AG08395 (cell line): ENCODE data around the gene GDF15.

ENCODE experiments used
- DNase-seq: peaks from one replicate; pipeline ENCODE4 v3.0.0; 2012; ENCODE audit warnings: mixed read lengths, low spot score

GDF15 gene

GRCh38 chr19:18431351-18432197 is 45.6 kb downstream of the GDF15 start:
- no peak for DNase-seq

- DNase-seq, result peak; percentile 14
These were observed 46.5 kb downstream of the GDF15 start for GRCh38 chr19:18432275-18433014.

DNA sequence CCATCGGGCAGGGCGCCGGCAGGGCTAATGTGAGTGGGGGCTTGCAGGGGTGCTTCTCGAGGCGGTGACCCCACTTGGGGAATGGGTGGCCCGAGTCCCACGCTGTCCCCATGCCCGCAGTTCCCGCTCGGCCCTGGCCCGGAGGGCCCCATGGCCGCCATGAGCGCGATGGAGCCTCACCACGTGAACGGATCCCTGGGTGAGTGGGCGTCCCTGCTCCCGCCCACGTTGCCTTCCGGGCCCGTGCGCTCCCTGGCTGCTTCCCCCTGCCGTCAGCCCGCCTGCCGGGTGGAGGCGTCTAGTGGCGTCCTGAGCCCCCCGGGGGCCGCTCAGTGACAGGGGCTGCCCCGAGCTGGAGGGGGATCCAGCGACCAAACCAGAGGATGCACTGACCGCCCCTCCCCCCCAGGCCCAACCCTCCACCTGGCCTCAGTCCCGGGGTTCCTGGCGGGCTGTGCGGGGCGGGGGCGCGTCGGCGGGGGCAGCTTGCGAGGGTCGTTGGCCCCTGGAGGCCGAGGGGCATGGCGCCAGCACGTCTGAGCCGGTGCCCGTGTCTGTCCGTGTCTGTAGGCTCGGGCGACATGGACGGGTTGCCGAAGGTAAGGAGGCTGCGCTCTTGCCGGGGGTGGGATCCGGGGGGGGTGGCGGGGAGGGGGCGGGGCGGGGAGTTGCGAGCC is 47.2 kb downstream of the GDF15 start:
- no peak for DNase-seq

DNA sequence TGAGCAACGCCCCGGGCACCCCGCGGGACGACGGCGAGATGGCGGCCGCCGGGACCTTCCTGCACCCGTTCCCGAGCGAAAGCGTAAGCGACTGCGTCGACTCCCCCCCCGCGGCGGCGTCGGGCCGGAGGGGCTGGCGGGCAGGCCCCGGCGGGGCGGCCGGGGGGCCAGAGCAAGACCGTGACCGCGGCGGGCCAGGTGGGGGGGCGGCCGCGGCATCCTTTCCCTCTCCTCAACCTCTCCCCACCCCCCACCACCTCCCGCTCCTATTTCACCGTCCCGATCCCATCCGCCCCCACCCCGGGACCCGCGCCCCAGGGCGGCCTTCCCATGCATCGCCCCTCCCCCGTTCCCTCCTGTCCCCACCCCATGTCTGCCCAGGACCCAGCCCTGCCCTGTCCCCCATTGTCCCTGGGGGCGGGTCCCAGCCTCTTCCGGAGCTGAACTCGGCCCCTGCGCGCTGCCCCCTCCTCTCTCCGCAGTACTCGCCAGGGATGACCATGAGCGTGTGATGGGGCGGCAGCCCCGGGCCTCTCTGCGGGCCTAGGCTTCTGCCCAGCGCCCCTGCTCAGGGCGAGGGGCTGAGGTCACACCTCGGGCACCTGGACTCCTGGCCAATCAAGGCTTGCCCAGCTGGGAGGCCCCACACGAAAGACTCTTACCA is 47.9 kb downstream of the GDF15 start:
- no peak for DNase-seq

DNA sequence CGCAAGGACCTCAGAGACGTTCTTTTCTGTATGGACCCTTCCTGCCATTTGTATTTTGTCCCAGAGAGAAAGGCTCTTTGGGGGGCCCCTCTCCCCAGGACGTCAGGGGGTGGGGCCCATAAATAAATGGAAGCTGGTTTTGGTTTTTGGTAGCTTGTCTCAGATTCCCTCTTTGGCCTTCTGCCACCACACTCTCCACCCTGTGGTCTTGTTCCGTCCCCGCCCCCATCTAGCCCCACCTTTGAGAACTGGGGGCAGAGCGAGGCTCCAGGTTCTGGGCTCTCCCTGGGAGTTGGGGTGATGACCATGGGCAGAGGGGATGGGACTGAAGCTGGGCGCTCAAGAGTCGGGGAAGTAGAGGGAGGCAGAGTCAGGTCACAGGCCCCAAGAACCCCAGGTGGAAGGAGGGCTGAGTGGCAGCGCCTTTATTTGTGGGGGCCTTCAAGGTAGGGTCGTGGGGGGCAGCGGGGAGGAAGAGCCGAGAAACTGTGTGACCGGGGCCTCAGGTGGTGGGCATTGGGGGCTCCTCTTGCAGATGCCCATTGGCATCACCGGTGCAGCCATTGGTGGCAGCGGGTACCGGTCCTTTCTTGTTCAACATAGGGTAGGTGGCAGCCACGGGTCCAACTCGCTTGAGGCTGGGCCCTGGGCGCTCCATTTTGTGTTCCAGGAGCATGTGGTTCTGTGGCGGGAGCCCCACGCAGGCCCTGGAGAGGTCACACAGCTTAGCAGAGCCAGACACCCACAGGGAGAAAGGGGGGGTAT is 48.6 kb downstream of the GDF15 start:
- no peak for DNase-seq

DNA sequence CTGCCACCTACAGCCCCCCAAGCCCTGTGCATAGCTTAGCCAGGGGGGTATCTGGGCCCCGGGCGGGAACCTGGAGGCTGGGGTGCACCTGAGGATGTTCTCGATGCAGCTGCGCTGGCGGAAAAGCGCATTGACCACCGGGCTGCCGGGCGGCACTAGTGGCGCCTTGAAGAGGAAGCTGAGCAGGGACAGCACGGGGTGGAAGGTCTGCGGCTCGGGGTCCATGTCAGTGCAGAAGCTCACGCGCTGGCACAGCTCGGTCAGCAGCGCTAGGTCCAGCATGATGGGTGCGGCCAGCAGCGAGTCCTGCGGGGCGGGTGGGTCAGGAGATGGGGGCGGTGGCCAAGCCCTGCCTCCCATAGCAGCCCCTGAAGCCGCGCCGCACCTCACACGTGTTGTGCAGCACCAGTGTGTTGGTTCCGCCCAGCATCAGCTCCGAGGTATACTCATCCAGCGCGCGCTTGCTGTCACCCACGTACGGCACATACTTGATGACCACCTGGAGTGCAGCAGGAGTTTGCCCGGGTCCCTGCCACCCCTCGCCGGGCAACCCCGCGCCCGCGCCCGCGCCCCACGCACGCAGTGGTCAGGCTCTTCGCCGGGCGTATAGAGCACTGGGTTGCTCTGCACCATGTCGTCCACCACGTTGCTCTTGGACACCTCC is 49.4 kb downstream of the GDF15 start:
- DNase-seq, result no peak

DNA sequence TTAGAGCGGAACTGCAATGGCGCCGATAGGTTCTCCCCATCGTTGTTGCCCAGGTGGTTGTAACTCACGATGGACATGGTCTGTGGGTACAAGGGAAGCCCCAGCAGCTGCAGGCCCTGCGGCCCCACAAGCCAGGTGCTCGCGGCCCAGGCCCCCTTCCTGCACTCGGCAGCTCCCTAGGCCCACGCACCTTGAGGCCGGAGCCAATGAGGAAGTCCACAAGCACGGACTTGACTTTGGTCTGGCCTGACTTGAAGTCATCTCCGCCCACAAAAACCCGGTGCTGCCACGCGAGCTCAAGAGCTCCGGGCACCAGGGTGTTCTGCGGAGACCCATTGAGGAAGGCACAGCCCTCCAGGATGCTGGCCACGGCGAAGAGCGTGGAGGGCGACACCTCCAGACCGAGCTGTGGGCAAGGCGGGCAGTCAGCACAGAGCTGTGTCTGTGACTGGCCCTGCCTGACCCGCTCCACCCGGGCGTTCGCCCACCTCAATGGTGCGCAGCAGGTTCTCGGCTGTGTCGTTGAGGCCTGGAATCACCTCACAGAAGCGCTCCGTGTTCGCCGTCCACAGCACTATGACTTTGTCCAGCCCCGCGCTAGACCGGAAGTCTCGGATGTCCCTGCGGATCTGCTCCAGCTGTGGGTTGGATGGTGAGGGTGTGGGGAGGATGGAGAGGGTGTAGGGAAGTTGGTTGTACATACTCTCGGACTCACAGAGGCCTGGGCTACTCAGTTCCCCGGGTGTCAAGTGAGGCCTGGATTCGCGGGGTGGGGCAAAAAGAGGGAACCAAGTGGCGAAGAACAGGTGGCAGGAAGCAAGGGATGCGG is 50.1 kb downstream of the GDF15 start:
- DNase-seq, result no peak

- DNase-seq, result peak; percentile 84
These were observed 50.9 kb downstream of the GDF15 start for GRCh38 chr19:18436671-18437490.

- peak; percentile 38 for DNase-seq
These were observed 51.8 kb downstream of the GDF15 start, which contains the start of gene ISYNA1 for GRCh38 chr19:18437491-18438330. Gene ISYNA1 (minus strand): TSS chr19:18438133. CDS start chr19:18437979, 154 bp downstream.

- DNase-seq, result peak; percentile 45
These were observed 52.5 kb downstream of the GDF15 start for GRCh38 chr19:18438331-18439024.
